NCI-H524 treated with DMSO at 0.1 percent for 48 hours (cell line): ENCODE results near the gene TMEM63B.
"Not testable (repeated sequence)": the region's sequence is repeated elsewhere in the genome, so short reads cannot be mapped to it uniquely, and the experiment has no call there.

Experiments
- DNase-seq: peaks from one replicate; lab custom pipeline; 2025; lab: John Stamatoyannopoulos, UW

The TMEM63B gene

DNA sequence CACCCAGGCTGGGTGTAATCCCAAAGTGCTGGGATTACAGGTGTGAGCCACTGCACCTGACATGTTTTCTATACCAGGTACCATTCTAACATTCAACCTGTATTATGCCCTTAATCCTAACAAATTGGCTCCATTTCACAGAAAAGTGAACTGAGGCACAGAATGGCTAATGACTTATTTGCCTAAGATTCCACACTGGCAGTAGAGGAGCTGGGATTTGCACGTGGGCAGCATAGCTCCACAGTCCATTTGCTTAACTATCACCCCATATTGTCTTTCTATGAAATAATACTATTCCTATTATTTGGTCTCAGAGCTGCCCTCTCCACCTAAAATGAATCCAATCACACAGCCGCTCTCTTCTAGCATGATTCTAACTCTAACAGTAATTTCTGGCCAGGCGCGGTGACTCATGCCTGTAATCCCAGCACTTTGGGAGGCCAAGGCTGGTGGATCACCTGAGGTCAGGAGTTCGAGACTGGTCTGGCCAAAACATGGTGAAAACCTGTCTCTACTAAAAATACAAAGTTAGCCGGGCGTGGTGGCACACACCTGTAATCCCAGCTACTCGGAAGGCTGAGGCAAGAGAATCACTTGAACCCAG, 66.1 kb downstream of the TMEM63B start:
- DNase-seq, result no peak

DNA sequence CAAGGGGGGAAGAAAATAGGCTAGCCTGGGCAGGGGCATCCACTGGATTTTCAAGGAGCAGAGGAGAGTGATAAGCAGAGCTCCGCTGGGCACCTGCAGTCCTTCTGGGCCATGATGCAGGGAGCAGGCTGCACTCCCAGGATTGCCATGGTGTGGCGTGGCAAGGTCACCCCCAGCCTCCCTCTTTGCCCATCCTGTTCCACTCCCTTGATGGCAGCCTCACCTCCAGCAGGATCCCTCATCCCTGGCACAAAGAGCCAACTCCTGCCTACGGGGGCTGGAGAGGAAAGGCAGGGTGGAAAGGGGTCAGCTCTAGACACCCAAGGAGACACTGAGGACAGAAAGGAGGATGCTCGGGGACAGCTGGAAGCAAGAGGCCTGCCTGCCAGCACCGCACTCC, 67.0 kb downstream of the TMEM63B start:
- DNase-seq, result no peak

DNA sequence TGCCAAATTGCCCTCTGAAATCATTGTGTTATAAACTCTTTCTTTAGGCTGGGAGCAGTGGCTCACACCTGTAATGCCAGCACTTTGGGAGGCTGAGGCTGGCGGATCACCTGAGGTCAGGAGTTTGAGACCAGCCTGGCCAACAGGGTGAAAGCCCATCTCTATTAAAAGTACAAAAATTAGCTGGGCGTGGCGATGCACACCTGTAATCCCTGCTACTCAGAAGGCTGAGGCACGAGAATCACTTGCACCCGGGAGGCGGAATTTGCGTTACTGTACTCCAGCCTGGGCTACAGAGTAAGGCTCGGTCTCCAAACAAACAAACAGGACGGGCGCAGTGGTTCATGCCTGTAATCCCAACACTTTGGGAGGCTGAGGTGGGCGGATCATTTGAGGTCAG, 69.0 kb downstream of the TMEM63B start:
- not testable (repeated sequence) for DNase-seq

DNA sequence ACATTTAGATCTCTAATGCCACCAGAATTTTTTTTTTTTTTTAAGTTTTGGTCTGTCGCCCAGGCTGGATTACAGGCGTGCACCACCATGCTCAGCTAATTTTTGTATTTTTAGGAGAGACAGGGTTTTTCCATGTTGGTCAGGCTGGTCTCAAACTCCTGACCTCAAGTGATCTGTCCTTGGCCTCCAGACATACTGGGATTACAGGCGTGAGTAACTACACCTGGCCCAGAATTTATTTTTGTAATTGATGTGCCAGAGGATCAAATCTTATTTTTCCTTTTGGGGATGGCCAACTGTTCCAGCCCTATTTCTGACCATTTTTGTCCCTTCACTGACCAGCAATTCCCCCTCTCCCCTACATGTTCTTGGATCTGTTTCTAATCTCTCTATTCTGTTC, 71.3 kb downstream of the TMEM63B start:
- DNase-seq, result no peak

DNA sequence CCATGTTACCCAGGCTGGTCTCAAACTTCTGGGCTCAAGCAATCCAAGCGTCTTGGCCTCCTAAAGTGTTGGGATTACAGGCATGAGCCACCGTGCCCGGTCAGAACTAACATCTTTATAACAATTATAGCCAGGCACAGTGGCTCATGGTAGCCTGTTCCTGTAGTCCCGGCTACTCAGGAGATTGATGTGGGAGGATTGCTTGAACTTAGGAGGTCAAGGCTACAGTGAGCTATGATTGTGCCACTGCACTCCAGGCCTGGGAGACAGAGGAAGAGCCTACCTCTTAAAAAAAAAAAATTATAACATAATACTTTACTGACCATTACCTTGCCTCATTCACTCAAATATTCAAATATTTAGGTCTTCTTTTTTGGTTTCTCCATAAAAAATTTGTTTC, 72.5 kb downstream of the TMEM63B start:
- no peak for DNase-seq

DNA sequence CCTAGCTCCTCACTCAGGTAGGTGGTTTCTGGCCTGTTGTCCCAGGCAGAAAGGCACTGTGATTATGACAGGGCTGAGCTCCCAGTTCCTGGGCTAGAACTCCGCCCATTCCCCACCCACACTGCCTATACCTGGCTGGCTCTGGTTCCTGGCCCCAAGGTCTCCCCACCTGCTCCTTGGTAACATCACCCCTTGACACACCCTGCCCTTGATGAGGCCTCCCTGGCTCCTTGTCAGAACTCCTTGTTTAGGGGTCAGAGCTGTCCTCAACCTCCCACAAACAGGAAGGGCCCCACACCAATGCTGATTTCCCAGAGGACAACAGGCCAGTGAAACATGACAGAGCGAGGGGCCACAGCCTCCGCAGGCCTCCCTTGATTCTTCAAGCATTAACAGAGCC, 73.8 kb downstream of the TMEM63B start:
- DNase-seq, result no peak

DNA sequence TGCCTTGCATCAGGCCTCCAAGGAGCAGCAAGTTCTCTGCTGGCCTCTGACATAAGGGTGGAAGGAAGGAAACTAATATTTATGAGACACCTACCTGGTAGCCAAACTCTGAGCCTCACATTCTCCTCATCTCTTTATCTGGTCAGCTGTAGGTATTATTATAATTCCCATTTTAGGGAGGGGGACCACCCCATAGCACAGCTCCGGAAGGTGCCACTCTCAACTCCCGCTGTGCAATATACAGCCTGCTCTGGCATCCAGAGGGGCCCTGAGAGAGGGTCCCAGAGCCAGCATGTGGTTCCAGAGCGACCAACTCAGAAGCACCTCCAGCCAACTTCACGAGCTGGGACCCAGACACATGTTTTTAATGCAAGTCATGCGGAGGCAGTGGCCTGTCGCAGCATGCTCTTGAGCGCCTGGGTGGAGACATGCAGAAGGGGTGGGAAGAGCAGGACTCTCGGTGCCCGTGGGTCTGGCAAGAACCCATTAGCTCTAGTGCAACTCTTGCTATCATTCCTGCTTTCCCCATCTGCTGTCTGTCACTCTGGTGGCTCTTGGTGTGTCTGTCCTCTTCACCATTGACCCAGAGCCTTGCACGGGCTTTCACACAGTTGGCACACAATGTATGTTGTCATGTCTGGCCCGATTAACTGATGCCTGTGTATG, 74.4 kb downstream of the TMEM63B start:
- no peak for DNase-seq

DNA sequence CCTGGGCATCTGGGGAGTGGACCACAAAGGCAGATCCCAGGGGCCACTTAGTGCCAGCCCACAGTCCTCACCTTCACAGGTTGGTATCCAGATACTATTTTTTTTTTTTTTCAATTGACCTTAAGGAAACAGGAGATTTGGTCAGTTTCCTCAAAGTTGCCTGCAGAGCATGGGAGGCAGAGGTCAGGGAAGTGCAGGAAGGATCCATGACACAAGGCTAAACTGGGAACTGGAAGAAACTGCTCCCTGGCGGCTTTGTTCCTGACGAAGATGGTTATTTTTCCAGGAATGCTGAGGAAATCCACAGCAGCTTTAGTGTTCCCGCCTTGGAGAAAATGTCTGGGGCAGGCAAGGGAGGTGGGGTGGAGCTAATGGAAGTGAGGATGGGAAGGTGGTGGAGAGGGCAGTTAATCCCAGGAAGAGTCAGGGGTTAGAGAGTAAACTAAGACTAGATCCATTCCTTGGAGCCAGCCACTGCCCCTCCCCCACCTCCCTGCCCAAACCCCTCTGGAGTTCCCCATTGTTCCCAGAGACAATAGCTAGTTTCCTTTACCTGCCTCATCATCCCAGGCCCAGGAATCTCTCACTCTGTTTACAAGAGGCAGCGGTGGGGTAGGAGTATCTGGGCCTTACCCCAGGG, 75.1 kb downstream of the TMEM63B start:
- DNase-seq, result no peak

DNA sequence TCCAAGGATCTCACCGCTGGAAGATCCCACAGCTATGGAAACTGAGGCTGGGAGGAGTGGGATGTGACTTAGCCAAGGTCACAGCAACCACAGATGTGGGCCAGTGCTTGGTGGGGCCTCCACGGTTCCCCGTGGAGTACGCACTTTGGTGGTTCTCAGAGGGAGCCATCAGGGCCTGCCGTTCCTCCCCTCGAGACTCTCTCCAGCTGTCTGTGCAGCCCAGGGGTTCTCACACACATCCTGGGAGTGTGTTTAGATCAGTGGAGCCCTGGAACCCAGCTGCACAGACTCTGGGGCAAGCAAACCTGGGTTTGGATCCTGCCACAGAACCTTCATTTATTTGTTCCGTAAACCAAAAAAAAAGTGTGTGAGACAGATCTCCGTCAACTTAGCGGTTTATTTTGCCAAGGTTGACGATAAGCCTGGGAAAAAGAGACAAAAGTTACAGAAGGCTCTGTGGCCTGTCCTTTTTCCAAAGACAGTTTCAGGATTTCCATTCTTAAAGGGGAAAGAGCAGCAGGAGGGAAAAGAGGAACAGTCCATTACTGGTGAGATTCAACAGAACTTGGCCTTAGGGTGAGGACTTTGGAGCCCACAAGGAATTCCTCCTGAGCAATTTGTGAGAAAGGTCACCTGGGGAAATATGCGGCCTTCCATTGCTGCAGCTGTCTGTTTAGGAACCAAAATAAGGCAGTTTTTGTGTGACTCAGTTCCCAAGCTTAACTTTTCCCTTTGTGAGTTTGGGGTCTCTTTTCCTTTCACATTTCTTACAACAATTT, 75.8 kb downstream of the TMEM63B start:
- no peak for DNase-seq

DNA sequence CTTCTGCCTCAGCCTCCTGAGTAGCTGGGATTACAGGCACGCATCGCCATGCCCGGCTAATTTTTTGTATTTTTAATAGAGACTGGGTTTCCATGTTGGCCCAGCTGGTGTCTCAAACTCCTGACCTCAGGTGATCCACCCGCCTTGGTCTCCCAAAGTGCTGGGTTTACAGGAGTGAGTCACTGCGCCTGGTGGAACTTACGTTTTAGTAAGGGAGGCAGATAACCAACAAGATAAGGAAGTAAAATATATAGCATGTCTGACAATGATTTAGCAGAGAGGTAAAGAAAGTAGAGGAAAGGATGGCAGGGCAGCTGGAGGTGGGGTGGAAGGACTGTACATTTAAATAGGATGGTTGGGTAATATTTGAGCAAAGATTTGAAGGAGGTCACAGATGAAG, 76.6 kb downstream of the TMEM63B start:
- no peak for DNase-seq
